ENCODE data around the gene RBMXL3.
"Not testable (repeated sequence)": the region's sequence is repeated elsewhere in the genome, so short reads cannot be mapped to it uniquely, and the experiment has no call there.

RBMXL3 gene

DNA sequence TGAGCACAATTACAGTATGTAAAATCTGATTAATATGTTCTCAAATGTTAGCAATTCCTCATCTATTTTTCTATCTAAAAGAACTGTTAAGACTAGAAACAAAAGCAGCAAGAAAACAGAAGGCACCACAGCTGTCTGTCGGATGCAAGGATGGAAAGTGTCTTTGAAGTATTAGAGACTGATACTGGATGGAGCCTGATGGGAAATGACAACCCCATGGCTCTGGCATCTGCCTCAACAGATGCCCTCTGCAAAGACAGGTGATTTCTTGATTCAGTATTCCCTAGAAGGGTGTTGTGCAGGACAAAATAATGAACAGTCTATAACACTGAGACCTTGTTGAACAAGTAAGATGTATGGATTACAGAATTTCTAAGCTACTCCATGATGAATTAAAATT lies 24.9 kb downstream of the RBMXL3 start:
- H3K9me2 ChIP-seq (replicated peaks; ENCODE audit: insufficient read depth, low read length): no peaks in the 10 kb centered on the region
- no peaks in the 10 kb centered on the region for H3K36me3 ChIP-seq (replicated peaks; ENCODE audit: insufficient read depth, low read length)
- no peaks in the 10 kb centered on the region for H3F3A ChIP-seq (ENCODE audit: insufficient read depth, low read length)
- no peak overlapping the region for H3K4me3 ChIP-seq (ENCODE audit: low read length)
- no peak for DNase-seq
- no peaks in the 10 kb centered on the region for H4K20me1 ChIP-seq (ENCODE audit: insufficient read depth, low read length)
- no peak overlapping the region for H3K27ac ChIP-seq (ENCODE audit: low read length)
- no peak for TF ChIP-seq EZH2phosphoT487 (IDR thresholded peaks at IDR 0.05; ENCODE audit: low read length)
- H3K9ac ChIP-seq (ENCODE audit: low read length): no peak overlapping the region
- H3K9me3 ChIP-seq (replicated peaks; ENCODE audit: insufficient read depth, low read length): no peaks in the 10 kb centered on the region
- no peaks in the 10 kb centered on the region for H3K79me2 ChIP-seq (ENCODE audit: low read length)
- no peaks in the 10 kb centered on the region for H3K27me3 ChIP-seq (replicated peaks; ENCODE audit: insufficient read depth, low read length)
- no peak overlapping the region for H2AFZ ChIP-seq (ENCODE audit: low read length)
- no peaks in the 10 kb centered on the region for H3K4me1 ChIP-seq (ENCODE audit: low read length)
- no peak overlapping the region for H3K4me2 ChIP-seq (ENCODE audit: low read depth, low read length)

DNA sequence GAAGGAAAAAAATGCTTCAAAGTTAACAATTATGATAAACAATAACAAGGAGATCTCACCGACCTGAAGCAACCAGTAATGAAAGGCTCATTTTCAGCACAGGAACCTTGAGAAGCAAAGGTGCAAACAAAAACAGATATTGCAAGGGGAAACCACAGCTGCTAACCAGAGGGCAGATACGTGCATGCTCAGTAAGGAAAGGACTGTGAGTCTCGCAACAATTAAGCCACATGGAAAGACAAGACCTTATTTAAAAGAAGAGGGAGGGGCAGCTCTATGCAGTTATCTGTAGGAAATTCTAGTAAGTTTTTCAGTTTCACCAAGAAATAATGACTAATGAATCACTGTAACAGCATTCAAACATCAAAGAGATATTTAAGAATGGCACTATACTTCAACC lies 25.4 kb downstream of the RBMXL3 start:
- no peaks in the 10 kb centered on the region for H3F3A ChIP-seq (ENCODE audit: insufficient read depth, low read length)
- no peaks in the 10 kb centered on the region for H3K36me3 ChIP-seq (replicated peaks; ENCODE audit: insufficient read depth, low read length)
- no peak overlapping the region for H2AFZ ChIP-seq (ENCODE audit: low read length)
- H4K20me1 ChIP-seq (ENCODE audit: insufficient read depth, low read length): no peaks in the 10 kb centered on the region
- no peak for DNase-seq
- no peaks in the 10 kb centered on the region for H3K27me3 ChIP-seq (replicated peaks; ENCODE audit: insufficient read depth, low read length)
- H3K4me1 ChIP-seq (ENCODE audit: low read length): no peaks in the 10 kb centered on the region
- H3K79me2 ChIP-seq (ENCODE audit: low read length): no peaks in the 10 kb centered on the region
- H3K9ac ChIP-seq (ENCODE audit: low read length): no peak overlapping the region
- no peaks in the 10 kb centered on the region for H3K9me3 ChIP-seq (replicated peaks; ENCODE audit: insufficient read depth, low read length)
- H3K9me2 ChIP-seq (replicated peaks; ENCODE audit: insufficient read depth, low read length): no peaks in the 10 kb centered on the region
- H3K4me3 ChIP-seq (ENCODE audit: low read length): no peak overlapping the region
- no peak overlapping the region for H3K4me2 ChIP-seq (ENCODE audit: low read depth, low read length)
- TF ChIP-seq, protein P1, sequence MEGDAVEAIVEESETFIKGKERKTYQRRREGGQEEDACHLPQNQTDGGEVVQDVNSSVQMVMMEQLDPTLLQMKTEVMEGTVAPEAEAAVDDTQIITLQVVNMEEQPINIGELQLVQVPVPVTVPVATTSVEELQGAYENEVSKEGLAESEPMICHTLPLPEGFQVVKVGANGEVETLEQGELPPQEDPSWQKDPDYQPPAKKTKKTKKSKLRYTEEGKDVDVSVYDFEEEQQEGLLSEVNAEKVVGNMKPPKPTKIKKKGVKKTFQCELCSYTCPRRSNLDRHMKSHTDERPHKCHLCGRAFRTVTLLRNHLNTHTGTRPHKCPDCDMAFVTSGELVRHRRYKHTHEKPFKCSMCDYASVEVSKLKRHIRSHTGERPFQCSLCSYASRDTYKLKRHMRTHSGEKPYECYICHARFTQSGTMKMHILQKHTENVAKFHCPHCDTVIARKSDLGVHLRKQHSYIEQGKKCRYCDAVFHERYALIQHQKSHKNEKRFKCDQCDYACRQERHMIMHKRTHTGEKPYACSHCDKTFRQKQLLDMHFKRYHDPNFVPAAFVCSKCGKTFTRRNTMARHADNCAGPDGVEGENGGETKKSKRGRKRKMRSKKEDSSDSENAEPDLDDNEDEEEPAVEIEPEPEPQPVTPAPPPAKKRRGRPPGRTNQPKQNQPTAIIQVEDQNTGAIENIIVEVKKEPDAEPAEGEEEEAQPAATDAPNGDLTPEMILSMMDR (IDR thresholded peaks at IDR 0.05; ENCODE audit: low read length): no peak
- TF ChIP-seq EZH2phosphoT487 (IDR thresholded peaks at IDR 0.05; ENCODE audit: low read length) (no peak), EZH2 (optimal IDR thresholded peaks at IDR 0.05; ENCODE audit: low read depth, low read length) (no peak)
- H3K27ac ChIP-seq (ENCODE audit: low read length): no peak overlapping the region

DNA sequence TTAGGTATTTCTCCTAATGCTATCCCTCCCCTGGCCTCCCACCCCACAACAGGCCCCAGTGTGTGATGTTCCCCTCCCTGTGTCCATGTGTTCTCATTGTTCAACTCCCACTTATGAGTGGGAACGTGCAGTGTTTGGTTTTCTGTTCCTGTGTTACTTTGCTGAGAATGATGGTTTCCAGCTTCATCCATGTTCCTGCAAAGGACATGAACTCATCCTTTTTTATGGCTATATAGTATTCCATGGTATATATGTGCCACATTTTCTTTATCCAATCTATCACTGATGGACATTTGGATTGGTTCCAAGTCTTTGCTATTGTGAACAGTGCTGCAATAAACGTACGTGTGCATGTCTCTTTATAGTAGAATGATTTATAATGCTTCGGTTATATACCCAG lies 28.1 kb downstream of the RBMXL3 start:
- not testable (repeated sequence) for H3K4me1 ChIP-seq (ENCODE audit: low read length); H3K9me2 ChIP-seq (replicated peaks; ENCODE audit: insufficient read depth, low read length); H3K27ac ChIP-seq (ENCODE audit: low read length); H4K20me1 ChIP-seq (ENCODE audit: insufficient read depth, low read length); DNase-seq; H3K4me3 ChIP-seq (ENCODE audit: low read length); H3K27me3 ChIP-seq (replicated peaks; ENCODE audit: insufficient read depth, low read length); H3K36me3 ChIP-seq (replicated peaks; ENCODE audit: insufficient read depth, low read length); H2AFZ ChIP-seq (ENCODE audit: low read length); H3K9me3 ChIP-seq (replicated peaks; ENCODE audit: insufficient read depth, low read length); H3K79me2 ChIP-seq (ENCODE audit: low read length); H3K4me2 ChIP-seq (ENCODE audit: low read depth, low read length); H3K9ac ChIP-seq (ENCODE audit: low read length); H3F3A ChIP-seq (ENCODE audit: insufficient read depth, low read length)

DNA sequence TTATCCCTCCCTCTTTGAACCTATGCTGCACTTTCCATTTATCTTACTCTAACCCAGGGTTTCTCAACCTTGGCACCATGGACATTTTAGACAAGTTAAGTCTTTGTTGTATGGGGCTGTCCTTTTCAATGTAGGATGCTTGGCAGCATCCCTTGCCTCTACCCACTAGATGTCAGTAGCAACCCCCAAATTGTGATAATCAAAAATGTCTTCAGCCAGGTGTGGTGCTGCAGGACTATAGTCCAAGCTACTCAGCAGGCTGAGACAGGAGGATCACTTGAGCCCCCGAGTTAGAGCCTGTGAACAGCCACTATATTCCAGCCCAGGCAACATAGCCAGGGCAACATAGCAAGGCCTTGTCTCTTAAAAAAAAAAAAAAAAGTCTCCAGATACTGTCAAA lies 37.7 kb downstream of the RBMXL3 start:
- H3K4me2 ChIP-seq (ENCODE audit: low read depth, low read length): no peak overlapping the region
- H3K4me3 ChIP-seq (ENCODE audit: low read length): no peak overlapping the region
- peak; percentile 62 for DNase-seq
- no peaks in the 10 kb centered on the region for H3F3A ChIP-seq (ENCODE audit: insufficient read depth, low read length)
- no peak overlapping the region for H3K27ac ChIP-seq (ENCODE audit: low read length)
- no peaks in the 10 kb centered on the region for H3K9me3 ChIP-seq (replicated peaks; ENCODE audit: insufficient read depth, low read length)
- H3K79me2 ChIP-seq (ENCODE audit: low read length): no peaks in the 10 kb centered on the region
- no peaks in the 10 kb centered on the region for H3K27me3 ChIP-seq (replicated peaks; ENCODE audit: insufficient read depth, low read length)
- no peaks in the 10 kb centered on the region for H3K4me1 ChIP-seq (ENCODE audit: low read length)
- H2AFZ ChIP-seq (ENCODE audit: low read length): no peak overlapping the region
- no peaks in the 10 kb centered on the region for H3K36me3 ChIP-seq (replicated peaks; ENCODE audit: insufficient read depth, low read length)
- H3K9me2 ChIP-seq (replicated peaks; ENCODE audit: insufficient read depth, low read length): no peaks in the 10 kb centered on the region
- H4K20me1 ChIP-seq (ENCODE audit: insufficient read depth, low read length): no peaks in the 10 kb centered on the region
- TF ChIP-seq, protein P1 (IDR thresholded peaks at IDR 0.05; ENCODE audit: low read length): peak; percentile 57
- no peak for TF ChIP-seq EZH2phosphoT487 (IDR thresholded peaks at IDR 0.05; ENCODE audit: low read length)
- H3K9ac ChIP-seq (ENCODE audit: low read length): no peak overlapping the region
